Measurements from ENCODE around the gene GOLGA6L1. TPM values are rescaled to one million over a fixed set of nuclear protein-coding genes. Genes with fewer than 3 reads are reported as not detected.

The GOLGA6L1 gene
- total and polyA plus RNA-seq, 2 donors from 2014 or later = not detected

DNA sequence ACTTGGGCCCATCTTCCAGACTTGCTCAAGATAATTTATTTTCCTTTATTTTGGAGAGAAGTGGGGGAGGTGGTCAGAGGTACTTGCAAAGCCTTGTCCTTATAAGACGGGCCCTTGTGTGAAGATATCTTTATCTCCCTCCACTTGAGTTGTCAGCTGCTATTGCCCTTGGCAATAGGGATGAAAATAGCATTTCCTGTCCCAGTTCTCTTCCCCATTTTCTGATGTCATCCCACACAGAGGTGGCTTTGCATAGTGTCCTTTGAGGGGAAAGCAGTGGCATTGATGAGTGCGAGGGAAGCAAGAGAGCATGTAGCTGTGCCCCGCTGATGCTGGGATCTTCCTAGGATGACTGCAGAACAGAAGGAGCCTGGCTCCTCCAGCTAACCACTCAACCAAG lies 55.4 kb downstream of the GOLGA6L1 start:
- Histone ChIP-seq H3K27ac (ENCODE audit: low read depth in 2 of 2, low read length in 2 of 2) (no peak overlapping the region), H3K4me3 (ENCODE audit: low read length in 3 of 3) (no peak overlapping the region), H3K36me3 (ENCODE audit: control insufficient read depth in 2 of 3, insufficient read depth in 3 of 3, low read length in 3 of 3) (no peaks in the 10 kb centered on the region), H3K27me3 (ENCODE audit: control insufficient read depth, insufficient read depth, low read length) (no peaks in the 10 kb centered on the region), H3K9ac (ENCODE audit: low read length in 3 of 3) (no peak overlapping the region), H3K4me1 (ENCODE audit: control insufficient read depth in 2 of 3, insufficient read depth in 2 of 3, low read depth in 1 of 3, low read length in 3 of 3) (no peaks in the 10 kb centered on the region), H3K9me3 (ENCODE audit: control insufficient read depth in 2 of 3, insufficient read depth in 1 of 3, low read length in 3 of 3) (no peaks in the 10 kb centered on the region)
- TF ChIP-seq, protein P1, sequence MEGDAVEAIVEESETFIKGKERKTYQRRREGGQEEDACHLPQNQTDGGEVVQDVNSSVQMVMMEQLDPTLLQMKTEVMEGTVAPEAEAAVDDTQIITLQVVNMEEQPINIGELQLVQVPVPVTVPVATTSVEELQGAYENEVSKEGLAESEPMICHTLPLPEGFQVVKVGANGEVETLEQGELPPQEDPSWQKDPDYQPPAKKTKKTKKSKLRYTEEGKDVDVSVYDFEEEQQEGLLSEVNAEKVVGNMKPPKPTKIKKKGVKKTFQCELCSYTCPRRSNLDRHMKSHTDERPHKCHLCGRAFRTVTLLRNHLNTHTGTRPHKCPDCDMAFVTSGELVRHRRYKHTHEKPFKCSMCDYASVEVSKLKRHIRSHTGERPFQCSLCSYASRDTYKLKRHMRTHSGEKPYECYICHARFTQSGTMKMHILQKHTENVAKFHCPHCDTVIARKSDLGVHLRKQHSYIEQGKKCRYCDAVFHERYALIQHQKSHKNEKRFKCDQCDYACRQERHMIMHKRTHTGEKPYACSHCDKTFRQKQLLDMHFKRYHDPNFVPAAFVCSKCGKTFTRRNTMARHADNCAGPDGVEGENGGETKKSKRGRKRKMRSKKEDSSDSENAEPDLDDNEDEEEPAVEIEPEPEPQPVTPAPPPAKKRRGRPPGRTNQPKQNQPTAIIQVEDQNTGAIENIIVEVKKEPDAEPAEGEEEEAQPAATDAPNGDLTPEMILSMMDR (IDR thresholded peaks at IDR 0.05; ENCODE audit: borderline replicate concordance, extremely low read depth, insufficient read depth) = no peak
- FAIRE-seq = no peak
- intact Hi-C loops (cut with DNase I) = no loop called here
- no peak for DNase-seq

- intact Hi-C loops (cut with DNase I) = no loop called here
- TF ChIP-seq, protein P1 (IDR thresholded peaks at IDR 0.05; ENCODE audit: borderline replicate concordance, extremely low read depth, insufficient read depth) = no peak
- H3K27ac ChIP-seq (ENCODE audit: low read depth in 2 of 2, low read length in 2 of 2) = no peak overlapping the region
- H3K4me3 ChIP-seq (ENCODE audit: low read length in 3 of 3) = no peak overlapping the region
- no peak for FAIRE-seq
- H3K36me3 ChIP-seq (ENCODE audit: control insufficient read depth in 2 of 3, insufficient read depth in 3 of 3, low read length in 3 of 3) = no peaks in the 10 kb centered on the region
- H3K9ac ChIP-seq (ENCODE audit: low read length in 3 of 3) = no peak overlapping the region
- no peak for DNase-seq
- H3K9me3 ChIP-seq (ENCODE audit: control insufficient read depth in 2 of 3, insufficient read depth in 1 of 3, low read length in 3 of 3) = no peaks in the 10 kb centered on the region
- no peaks in the 10 kb centered on the region for H3K4me1 ChIP-seq (ENCODE audit: control insufficient read depth in 2 of 3, insufficient read depth in 2 of 3, low read depth in 1 of 3, low read length in 3 of 3)
- H3K27me3 ChIP-seq (ENCODE audit: control insufficient read depth, insufficient read depth, low read length) = no peaks in the 10 kb centered on the region
Measured at GRCh38 chr15:23079766-23080165, 56.9 kb downstream of the GOLGA6L1 start.

Other genes starting within 250 kb of the GOLGA6L1 start
- 143 TPM for gene CYFIP1, start 156.5 kb downstream of the GOLGA6L1 start, total RNA-seq
- 32.3 TPM for gene CYFIP1, start 156.5 kb downstream of the GOLGA6L1 start, polyA plus RNA-seq (ENCODE audit: insufficient read depth, low read depth, low replicate concordance)
- 19.1 TPM for gene TUBGCP5, start 97.3 kb downstream of the GOLGA6L1 start, total RNA-seq
- 4.7 TPM for gene TUBGCP5, start 97.3 kb downstream of the GOLGA6L1 start, polyA plus RNA-seq (ENCODE audit: insufficient read depth, low read depth, low replicate concordance)
- not detected for gene GOLGA6L26, start 197.4 kb upstream of the GOLGA6L1 start, total RNA-seq
- not detected for gene GOLGA6L26, start 197.4 kb upstream of the GOLGA6L1 start, polyA plus RNA-seq (ENCODE audit: insufficient read depth, low read depth, low replicate concordance)
- 0.60 TPM for gene GOLGA8S, start 217.9 kb upstream of the GOLGA6L1 start, total RNA-seq
- gene GOLGA8S, start 217.9 kb upstream of the GOLGA6L1 start, polyA plus RNA-seq (ENCODE audit: insufficient read depth, low read depth, low replicate concordance) = 0.13 TPM